HL-60/S4 (cell line): ENCODE measurements around the gene CDON.

ENCODE experiments used
- in situ Hi-C: fragments of 300-500 bp; cut with MboI; formaldehyde crosslinking; loops from 2 replicates; pipeline ENCODE4 v1.14.3; 2022; ENCODE audit warnings: low sequenced_read_pairs

CDON gene

DNA sequence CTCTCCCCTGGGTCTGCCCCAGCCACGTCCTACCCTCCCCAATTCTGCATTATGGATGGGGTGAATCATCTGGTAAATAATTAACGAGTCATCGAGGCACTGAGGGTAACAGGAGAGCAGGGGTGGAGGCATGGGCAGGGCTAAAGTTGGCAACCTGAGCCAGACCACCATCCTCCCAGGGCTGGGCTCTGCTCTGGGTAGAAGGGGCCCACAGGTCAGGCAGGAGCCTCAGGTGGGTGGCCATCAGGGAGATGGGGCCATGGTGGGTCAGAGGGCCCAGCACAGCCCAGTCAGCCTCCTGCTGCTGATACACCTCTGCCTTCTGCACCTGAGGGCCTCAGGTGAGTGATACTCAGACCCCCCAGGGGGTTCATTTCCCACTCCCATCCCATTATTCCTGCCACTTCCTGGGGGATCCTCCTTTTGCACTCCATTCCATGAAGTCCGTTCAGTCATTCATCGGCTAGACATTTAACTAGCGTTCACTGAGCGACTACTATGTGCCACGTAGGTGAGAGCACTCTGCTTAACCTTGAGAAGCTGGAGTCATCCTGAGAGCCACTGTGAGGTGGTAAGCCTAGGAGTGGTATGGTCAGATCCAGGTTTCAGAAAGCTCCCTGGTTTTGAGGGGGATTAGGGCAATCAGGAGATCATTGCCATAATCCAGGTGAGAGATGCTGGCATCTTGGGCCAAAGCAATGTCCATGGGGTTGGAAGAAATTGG lies 116.7 kb downstream of the CDON start, which contains the start of gene VSIG10L2:
Gene VSIG10L2, plus strand, starts transcription at position 248 of the 724 bp plus-strand sequence. Its CDS starts 12 bp downstream, at position 260.
- in situ Hi-C loops, result no loop called here

DNA sequence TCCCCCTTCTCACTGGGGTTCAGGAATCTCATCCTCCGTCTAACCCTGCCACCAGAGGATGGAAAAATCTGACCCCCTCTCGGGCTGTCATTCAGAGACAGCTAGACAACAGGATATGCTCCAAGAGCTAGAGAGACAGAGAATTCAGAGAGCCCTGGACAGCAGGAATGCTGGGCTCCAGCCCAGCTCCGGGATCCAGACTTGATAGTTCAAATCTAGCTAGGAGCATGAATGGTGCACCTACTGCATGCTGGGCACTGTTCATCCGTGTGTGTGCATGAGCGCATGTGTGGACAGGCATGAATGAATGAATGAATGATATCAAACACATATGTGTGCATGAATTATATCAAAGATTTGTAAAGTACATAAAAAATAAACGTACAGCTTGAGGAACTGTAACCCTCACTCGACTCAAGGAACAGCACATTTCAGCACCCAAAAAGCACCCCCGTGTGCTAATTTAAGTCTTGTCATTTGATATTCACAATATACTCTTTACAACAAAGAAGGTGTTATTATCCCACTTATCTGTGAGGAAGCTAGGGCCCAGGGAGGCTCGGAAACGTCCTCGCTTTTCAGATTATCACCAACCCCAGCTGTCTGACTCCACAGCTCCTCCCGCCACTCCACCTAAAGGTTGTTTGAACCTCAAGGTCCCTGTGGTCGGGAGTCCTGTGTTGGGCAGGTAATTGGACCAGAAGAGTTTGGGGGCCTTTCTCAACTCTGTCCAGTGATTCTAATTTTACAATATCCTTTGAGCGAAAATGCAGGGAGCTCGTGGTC lies 117.5 kb downstream of the CDON start:
- in situ Hi-C loops, result no loop called here

DNA sequence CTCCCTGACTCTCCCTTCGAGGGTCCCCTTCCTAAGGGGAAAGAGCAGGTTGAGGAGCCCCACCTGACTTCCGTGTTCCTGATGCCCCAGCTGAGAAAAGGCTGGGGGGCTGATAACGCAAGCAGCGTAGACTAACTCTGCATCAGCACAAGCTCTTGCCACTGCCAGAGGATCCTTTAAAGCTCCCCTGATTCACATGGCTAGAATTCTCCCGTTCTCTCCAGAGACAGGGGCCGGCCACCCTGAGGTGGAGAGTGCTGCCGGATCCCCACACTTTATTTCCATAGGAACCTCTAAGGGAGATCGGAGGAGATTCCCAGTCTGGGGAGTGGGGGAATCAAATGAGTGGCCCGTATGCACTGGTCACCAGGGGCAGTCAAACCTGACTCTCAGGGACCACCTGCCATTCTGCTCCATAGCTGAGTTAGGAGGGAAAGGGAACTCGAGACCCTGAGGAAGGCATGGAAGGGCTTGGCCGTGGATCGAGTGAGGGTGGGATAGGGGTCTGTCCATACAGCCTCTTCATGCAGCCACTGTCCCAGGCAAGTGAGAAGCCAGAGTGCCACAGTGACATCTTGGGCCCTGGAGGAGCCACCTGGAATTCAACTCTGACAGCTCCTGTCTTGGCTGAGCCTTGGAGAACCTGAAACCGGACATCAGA lies 118.2 kb downstream of the CDON start:
- in situ Hi-C loops, result no loop called here

DNA sequence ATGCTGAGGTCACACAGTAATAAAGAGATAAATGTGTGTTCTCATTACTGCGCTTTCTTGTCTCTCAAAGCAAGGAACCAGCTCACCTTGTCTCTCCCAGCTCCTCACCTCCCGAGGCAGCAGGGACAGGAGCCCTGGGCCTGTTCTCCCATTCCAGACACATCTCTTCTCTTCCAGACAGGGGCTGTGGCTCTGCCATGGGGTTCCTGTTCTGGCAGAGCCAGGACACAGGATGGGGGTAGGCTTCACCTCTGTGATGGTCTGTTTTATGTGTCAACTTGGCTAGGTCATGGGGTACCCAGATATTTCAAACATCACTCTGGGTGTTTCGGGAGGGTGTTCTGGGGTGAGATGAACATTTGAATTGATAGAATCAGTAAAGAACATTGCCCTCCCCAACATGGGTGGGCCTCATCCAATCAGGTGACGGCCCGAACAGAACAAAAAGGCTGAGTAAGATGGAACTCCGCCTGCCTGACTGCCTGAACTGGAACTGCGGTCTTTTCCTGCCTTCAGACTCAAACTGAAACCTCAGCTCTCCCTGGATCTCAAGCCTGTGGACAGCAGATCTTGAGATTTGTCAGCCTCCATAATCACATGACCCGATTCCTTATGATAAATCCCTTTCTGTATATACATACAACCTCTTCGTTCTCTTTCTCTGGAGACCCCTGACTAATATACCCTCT lies 118.9 kb downstream of the CDON start:
- in situ Hi-C loops, result no loop called here

DNA sequence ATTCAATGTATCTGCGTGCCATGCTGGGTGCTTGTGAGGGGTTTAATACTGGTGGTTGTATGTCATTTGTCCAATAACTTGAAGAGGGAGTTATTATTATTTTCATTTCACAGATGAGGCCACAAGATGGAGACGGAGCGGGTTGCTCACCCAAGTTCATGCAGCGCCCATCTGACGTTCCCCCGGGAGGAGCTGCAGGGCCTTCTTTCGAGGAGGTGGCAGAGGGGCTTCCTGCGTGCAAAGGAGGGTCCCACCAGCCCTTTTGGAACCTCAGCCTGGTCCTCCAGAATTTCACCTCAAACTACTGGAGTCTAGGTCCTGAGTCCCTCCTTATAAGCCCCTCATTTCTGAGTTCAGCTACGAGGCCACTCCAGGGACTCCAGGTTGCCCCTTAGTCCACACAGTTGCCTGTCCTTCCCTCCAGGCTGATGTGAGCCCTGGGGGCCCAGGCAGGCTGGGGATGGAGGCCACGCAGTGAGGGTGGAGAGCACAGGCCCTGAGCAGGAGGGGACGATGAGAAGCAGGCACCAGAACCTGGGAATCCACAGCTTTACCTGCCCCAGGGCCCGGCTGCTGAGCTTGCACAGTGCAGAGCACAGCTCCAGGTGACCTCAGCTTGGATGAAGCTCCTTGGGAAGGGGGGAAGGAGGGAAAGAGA lies 119.8 kb downstream of the CDON start:
- in situ Hi-C loops, result no loop called here

DNA sequence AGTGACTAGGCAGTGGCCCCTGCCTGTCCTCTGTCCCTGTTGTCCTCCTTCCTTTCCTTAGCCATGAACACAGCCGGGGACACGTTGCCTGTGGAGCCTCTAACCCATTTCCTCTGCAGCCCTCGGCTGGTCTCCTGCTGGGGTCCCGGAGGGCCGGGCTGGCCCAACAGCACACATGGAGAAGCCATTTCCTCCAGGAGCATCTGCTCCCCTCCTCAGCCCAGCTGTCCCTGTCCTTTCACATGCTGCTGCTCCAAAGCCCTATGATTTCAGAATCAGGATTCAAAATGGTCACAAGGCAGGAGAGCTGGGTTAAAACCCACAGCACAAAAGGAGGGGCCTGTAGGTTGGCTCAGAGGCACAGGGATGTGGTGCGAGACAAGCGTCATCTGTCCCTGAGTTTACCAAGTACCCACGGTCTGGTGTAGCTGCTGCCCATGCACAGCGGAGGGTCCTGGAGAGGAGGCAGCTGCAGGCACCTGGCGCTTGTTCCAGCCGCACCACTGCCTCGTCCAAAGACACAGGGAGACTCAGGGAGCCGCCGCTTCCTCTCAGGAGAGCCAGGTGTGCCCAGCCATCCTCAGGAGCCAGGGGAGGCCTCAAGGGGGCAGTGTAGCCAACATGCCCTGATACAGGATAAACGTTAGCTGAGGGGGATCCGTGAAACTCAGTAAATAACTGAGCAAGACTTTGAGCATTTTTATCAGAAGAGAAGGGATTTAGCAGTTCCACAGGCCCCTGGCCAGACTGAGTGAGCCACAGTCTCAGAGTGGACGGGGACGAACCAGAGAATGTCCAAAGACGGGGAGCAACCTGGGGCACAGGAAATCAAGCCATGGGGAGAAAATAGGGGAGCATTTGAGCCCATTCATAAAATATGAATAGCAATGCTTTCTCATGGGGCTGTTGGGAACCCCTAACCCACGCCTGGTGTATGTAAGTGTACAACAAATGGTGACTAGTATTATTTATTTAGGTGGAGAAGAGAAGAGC lies 120.8 kb downstream of the CDON start:
- in situ Hi-C loops, result no loop called here

DNA sequence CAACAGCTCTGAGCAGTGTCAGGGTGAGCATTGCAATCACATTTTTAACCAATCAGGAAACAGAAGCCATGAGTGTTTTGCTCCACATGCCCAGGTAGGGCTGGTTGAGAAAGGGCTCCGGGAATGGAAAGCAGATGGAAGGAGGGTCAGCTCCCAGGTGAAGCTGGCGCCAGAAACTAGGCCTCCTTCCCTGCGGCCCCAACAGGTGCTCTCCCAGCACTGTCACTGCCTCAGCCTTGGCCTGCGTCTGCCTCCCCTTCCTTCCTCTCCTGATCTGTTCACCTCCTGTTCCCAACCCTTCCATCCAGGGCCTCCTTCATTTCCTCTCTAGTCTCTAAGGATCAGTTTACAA lies 121.4 kb downstream of the CDON start:
- in situ Hi-C loops, result no loop called here

DNA sequence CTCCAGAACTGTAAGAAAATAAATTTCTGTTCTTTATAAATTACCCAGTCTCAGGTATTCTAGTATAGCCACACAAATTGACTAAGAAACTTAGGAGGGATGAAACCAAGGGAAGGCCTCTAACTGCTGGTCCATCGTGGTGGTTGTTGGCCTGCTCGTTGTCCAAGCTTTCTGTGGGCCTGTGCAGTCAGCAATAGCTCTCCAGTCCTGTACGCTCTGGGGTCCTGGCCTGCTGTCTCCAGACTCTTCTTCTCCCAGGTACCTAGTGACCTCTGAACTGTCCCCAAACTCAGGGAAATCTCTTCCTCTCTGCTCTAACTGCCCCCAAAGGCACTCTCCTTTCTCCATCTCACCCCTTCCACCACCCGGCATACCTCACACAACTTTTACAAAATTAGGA lies 122.5 kb downstream of the CDON start:
- in situ Hi-C loops, result no loop called here

DNA sequence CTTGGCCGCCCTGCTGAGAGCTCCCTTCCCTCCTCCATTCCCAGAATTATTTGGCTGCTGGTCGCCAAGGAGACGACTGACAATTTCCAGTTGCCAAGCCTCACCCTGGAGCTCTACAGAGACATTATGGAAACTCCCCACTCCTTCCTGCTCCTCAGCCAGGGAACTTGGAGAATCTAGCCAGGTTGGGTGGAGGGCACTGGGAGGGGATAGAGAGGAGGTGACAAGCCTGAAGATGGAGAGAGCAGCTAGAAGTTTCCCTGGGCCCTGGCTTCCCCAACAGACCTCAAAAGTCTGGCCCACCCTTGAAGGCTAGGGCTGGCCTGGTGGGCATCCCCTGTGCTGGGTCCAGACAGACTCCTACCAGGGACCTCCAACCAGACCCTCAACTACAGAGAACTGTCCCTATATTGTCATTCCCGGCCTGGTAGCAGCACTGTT lies 123.6 kb downstream of the CDON start:
- in situ Hi-C loops, result no loop called here

DNA sequence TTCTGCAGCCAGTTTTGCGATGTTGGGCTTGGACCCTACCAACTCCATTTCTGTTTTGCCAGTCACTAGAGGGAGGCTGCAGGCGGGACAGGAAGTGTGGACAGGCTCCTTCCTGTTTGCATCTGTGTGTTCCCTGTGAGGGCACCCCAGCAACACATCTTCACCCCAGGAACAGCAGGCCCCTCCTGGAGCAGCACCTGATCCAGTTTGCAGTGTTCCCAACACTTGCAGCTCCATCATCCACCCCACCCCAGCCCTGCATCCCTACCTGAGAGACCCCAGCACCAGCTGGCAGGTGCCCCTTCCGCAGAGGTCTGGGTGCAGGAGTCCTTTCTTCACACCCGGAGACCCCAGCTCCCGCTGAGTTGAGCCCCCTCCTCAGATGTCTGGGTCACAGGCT lies 124.2 kb downstream of the CDON start:
- in situ Hi-C loops, result no loop called here

DNA sequence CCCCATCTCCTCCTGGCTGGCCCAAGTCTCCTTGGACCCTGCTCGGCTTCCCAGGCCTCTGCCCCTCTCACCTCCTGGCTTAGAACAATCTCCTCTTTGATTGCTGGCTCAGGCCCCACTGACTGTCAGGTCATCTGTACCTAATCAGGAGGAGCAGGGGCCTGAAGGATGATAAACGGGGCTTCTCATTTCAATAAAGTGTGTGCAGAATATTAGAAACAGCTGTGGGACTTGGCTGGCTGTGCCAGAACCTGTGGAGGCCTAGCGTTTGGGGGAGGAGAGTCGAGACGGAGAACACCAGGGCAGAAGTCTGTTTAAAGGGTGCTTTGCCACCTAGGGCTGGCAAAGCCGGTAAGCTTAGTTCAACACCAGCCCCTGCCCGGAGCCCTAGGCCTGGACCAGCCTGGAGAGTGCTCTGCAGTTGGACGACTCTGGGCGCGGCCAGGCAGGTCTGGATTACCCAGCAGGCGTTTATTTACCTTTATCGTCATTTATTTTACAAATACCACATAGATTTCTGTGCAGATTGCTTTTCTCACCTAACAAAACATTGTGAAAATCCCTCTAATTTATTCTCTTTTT lies 127.0 kb downstream of the CDON start:
- in situ Hi-C loops, result no loop called here

DNA sequence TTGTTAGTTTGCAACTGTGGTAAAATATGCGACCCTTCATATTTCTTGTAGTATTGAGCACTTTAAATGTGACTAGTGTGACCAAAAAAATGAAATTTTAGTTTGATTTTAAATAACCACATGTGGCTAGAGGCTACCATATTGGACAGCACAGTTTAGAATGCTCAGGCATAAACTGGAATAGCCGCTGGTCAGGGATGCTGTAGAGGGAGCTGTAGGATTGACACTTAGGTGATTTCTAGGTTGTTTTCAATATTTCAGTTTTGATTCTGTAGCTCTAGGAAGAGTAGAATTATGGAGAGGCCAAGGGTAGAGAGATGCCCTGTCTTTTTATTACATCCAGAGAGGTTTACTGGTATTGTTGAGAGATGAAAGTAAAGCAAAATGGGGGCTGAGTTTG lies 127.6 kb downstream of the CDON start:
- in situ Hi-C loops, result no loop called here

DNA sequence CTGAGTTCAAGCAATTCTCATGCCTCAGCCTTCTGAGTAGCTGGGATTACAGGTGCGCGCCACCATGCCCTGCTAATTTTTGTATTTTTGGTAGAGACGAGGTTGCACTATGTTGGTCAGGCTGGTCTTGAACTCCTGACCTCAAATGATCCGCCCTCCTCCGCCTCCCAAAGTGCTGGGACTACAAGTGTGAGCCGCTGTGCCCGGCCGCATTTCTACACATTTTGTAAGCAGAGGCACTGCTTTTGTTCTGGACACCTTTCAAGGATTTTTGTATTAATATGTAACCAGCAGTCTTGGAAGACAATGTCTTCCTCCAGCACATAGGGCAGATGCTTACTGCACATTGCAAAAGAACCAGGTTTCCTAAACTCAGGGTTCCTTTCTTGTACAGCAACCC lies 128.2 kb downstream of the CDON start:
- in situ Hi-C loops, result no loop called here

DNA sequence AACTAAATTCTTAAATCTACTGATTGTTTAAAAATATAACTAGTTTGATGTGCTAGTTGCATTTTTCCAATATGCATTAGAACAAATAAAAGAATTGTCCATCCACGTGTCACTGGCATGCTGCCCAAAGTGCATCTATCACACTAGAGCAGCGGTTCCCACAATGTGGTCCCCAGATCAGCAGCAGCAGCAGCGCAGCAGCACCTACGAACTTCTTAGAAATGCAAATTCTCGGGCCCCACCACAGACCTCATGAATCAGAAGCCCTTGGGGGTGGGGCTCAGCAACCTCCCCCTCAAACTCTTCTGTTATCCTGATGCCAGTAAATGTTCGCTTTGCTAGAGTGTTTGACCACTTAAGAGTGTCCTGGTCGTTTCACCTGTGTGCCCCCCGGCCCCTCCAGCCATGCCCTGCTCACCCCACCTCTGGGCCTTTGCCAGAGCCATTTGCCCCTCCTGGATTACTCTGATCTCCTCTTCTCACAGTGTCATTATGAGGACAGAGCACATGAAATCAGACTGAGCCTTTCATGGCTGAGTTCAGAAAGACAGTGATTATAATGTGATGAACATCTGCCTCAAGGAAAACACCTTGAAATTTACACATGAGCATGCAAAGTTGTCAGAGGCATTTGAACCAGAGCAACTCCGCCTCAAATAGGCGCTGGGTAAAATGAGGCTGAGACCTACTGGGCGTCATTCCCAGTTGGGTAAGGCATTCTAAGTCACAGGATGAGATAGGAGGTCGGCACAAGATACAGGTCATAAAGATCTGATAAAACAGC lies 129.4 kb downstream of the CDON start:
- in situ Hi-C loops, result no loop called here

DNA sequence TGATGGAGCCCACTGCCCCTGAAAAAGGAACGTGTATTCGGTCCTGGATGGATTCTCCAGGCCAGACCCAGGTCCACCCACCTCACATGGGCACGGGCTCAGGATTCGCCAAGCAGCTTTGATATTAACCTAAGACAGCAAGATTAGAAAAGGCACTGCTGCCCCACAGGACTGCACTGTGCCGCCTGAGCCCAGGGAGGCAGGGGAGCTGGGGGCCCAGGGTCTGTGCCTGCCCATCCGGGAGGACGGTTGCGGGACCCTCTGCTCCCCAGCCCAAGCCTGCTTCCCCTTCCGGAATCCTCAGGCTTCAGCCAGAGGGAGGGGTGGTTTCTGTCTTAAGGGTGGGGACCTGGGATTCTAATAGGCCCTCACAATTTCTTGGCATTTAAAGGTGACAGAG lies 130.4 kb downstream of the CDON start:
- in situ Hi-C loops, result no loop called here

DNA sequence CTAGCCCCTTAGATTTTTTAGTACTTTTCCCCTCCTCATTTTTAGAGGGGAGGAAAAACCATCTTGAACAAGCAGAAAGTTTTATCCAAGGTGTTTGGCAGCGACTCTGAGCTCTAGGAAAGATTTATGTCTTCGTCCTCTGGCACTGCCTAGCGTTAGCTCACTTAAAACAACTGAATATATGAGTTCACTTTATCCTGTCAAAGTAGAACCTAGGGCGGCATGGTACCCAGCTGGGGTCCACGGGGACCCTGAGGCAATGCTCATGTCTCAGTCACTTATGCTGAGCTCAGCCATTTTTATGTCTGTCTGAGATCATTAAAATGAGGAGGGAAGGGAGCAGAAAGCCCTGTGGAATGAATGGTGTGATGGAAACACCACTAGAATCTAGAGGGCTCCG lies 131.0 kb downstream of the CDON start:
- in situ Hi-C loops, result no loop called here

DNA sequence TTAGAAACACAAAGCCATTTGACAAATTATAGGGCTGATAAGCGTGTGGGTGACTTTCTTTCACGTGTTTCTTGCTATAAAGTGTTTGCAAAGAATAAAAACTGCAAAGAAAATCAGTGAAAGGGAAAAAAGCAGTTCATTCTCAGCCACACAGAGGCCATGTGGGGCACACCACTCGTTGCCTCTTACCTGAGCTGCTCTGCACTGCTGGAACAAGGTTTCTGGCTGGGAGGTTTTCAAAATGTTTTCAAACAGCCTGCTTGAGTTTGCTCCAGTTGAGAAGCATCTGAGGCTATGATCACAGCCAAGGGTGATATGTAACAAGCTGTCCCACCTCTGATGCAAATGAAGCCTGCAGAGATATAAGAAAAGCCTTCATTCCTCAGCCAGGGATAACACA lies 131.6 kb downstream of the CDON start:
- in situ Hi-C loops, result no loop called here

DNA sequence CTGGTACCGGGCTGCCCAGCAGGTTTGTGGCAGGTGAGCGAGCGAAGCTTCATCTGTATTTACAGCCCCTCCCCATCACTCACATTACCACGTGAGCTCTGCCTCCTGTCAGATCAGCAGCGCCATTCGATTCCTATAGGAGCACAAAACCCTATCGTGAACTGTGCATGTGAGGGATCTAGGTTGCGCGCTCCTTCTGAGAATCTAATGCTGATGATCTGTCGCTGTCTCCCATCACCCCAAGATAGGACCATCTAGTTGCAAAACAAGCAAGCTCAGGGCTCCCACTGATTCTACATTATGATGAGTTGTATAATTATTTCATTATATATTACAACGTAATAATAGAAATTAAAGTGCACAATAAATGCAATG lies 132.6 kb downstream of the CDON start:
- in situ Hi-C loops, result no loop called here
